Esophagus mucosa (tissue), 1 donor: Measurements from ENCODE around the gene ZNF69. TPM values are rescaled to one million over a fixed set of nuclear protein-coding genes. Genes with fewer than 3 reads are reported as not detected.
"Not testable (repeated sequence)": the region's sequence is repeated elsewhere in the genome, so short reads cannot be mapped to it uniquely, and the experiment has no call there.

ENCODE experiments used
- ATAC-seq: fragments of 200-7000 bp; cut with Tn5 transposase; one replicate; pipeline ENCODE4 v1.9.1; 2020
- total RNA-seq: library from RNA; stranded (reverse); gene quantifications from one replicate; pipeline ENCODE4 v1.2.4, GENCODE V29; 2023
- donor health status: DM: yes; HTN: yes; CAD: no.

Gene ZNF69
- total RNA-seq: 0.64 TPM

- ATAC-seq: peak; percentile 68
Observed at GRCh38 chr19:11887611-11888531, at the start of gene ZNF69. TSS of gene ZNF69 (plus strand) at chr19:11887782. CDS start at chr19:11887924, 142 bp downstream.

GRCh38 chr19:11843722-11844121, 43.9 kb upstream of the ZNF69 start:
- no peak for ATAC-seq

- ATAC-seq: not testable (repeated sequence)
Observed at GRCh38 chr19:11847615-11848014, 40.0 kb upstream of the ZNF69 start.

DNA sequence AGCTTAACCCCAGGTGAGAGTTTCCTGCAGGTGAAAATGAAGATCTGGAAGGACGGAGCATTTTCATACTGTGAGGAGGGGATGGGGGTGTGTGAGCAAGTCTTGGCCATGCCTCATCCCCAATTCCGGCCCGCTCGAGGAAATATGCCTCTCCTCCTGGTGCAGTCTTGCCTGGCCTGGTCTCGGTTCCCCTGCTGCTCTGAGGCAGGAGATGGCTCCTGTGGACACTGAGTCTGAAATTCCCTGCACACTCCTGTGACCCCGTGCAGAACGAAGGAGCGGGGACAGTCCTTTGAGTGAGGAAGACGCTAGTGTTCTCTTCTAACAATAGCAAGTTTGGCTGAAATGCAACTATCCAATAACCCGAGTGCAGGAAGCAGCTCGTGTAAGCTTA, 39.4 kb upstream of the ZNF69 start:
- no peak for ATAC-seq

DNA sequence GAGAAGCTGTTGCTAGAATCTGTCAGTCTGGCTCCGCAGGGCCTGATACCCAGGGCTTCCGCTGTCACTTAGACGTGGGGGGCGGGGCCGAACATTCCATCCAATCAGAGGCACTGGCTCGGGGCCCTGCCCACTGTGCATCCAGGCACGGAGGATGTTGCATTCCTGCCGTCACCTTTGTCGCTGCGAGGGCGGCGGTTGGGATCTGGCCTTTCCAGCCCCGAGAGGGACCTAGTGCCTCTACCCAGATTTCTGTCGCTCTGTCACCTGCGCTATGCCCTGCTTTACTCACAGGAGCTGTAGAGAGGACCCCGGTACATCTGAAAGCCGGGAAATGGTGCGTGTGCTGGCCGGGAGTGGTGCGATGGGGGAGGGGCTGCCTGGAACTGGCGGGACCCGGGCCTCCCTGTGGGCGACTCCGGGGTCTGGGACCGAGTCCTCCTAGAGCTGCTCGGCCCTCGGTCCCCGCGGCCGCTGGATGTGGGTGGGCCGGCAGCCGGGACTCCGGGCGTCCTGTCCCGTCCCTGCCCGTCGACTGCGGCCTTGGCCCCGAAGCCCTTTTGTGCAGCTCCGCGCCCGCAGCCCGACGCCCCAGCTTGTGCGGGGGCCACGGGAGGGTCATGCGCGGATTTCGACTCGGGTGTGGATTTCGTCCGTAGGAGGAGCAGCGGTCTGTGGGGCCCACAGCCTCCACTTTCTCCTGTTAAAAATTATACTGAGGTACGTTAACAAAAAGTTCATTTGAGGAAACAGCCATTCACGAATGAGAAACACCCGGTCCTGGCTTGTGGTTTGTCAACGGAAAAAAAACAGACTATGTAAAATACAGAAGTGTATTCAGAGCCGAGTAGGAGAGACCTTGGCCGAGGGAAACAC, 38.8 kb upstream of the ZNF69 start, which contains the start of gene ZNF439:
TSS of gene ZNF439 (plus strand) at position 133 of the 876 bp plus-strand sequence. CDS start at position 275, 142 bp downstream.
- peak; percentile 96 for ATAC-seq

DNA sequence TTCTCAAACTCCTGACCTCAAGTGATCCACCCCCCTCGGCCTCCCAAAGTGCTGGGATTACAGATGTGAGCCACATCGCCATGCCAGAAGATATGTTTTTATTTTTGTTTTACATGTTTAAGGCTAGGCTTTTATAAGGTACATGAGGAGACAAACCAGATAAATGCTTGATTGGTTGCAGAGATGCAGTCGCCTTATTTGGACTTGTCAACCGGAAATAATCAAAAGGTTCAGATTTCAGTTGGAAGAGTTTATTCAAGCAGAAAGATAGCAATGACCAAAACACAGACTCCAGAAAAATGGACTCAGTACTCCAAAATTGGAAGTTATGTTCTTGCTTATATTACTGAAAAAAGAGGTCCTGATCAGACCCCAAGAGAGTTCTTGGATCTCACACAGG, 37.3 kb upstream of the ZNF69 start:
- ATAC-seq: not testable (repeated sequence)

DNA sequence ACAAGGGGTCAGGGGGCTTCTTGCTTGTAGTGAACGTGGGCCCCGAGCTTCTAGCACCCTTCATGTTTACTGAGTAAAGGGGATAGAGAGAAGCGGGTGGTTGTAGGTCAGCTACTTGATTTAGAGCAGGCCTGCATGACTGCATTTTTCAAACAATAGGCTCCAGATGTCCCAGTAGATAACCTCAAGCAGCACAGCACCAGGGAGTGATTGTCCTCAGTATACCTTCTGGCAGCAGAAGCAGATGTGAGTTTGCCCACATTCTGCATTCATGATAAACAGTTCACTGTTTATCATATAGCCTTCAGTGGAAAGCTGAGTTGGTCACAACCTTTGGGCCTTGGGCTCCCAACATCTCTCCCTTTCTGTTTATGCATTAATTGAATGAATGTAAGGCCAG, 34.2 kb upstream of the ZNF69 start:
- ATAC-seq: no peak

GRCh38 chr19:11856596-11857250, 30.9 kb upstream of the ZNF69 start:
- ATAC-seq: peak; percentile 63

GRCh38 chr19:11860721-11861120, 26.9 kb upstream of the ZNF69 start:
- no peak for ATAC-seq

GRCh38 chr19:11861301-11861700, 26.3 kb upstream of the ZNF69 start:
- ATAC-seq: no peak

- ATAC-seq: not testable (repeated sequence)
Observed at GRCh38 chr19:11867766-11868165, 19.8 kb upstream of the ZNF69 start.

DNA sequence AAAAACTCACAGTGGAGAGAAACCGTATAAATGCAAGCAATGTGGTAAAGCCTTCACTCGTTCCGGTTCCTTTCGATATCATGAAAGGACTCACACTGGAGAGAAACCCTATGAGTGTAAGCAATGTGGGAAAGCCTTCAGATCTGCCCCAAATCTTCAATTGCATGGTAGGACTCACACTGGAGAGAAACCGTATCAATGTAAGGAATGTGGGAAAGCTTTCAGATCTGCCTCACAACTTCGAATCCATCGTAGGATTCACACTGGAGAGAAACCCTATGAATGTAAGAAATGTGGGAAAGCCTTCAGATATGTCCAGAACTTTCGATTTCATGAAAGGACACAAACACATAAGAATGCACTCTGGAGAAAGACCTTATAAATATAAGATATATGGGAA, 19.4 kb upstream of the ZNF69 start:
- no peak for ATAC-seq

- no peak for ATAC-seq
Observed at GRCh38 chr19:11872624-11873023, 15.0 kb upstream of the ZNF69 start.

GRCh38 chr19:11873762-11874161, 13.8 kb upstream of the ZNF69 start:
- ATAC-seq: no peak

DNA sequence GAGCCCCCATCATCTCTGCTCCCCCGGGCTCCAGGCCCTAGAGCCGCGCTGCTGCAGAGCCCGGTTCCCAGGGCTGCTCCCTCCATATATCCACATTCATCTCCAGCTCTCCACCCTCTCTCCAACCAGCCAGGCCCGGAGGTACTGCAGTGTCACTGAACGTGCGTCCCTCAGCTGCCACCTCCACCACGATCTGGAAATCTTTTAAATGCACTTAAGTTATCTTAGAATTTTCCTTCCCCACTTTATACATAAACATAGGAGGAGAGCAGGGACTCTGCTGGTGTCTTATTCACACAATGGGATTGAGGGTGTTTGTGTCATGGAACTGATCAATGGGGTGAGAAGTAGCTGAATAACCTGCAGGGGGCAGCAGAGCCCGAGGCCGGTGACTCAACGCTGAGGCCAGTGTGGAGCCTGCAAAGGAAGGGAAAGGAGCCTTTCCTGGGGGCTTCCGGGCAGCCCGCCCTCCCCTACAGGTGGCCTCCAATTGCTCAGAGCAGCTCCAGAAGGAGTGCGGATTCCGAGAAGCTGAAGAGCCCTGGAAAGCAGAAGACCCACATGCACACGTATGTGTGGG, 7.8 kb upstream of the ZNF69 start:
- ATAC-seq: peak; percentile 23

DNA sequence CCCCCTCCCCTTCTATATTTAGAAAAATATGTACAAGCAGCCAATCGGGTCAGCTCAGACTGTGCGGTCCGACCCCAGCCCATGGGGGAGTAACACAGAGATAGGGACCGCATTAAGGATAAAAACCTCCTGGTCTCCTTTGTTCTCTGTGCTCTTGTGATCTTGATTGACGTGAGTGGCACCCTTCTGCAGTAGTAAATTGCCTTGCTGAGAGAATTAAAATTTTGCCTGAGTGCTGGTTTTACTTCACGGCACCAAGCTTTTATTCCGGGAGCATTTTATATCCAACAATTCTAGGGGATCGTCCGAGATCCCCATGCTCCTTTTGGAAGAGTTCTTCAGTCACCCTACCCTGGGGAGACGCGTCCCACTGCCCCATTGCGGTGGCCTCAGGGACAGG, 7.0 kb upstream of the ZNF69 start:
- ATAC-seq: no peak

DNA sequence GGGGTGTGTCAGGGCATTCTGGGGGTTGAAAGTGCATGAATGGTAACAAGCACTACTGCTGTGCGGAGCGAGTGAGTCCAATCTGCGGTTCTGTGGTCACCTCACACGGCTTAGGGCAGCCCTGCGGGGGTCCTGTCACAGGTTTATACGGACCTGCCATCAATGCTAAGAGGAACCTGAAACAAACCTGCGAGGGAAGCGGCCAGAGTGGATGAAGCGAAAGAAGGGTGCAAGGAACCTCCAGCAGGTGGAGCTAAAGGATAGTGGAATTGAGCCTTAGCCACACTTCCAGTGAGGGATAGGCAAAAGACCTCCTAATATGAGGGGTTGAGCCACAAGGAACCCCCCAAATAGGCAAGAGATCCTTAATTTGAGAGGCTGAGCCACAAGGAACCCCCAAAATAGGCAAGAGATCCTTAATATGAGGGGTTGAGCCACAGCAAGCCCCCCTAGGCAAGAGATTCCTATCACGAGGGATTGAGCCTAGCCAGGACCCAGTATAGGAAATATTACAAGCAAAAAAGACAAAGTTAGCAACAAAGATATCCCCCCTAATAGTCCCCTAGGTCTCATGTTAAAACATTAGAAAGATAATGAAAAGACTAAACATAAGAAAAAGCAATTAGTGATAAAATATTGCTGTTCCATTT, 6.3 kb upstream of the ZNF69 start:
- peak; percentile 69 for ATAC-seq

- ATAC-seq: no peak
Observed at GRCh38 chr19:11882606-11883005, 5.0 kb upstream of the ZNF69 start.

- ATAC-seq: no peak
Observed at GRCh38 chr19:11887234-11887610, 360 bp upstream of the ZNF69 start.

GRCh38 chr19:11889901-11890300, 2.3 kb downstream of the ZNF69 start:
- ATAC-seq: not testable (repeated sequence)

- no peak for ATAC-seq
Observed at GRCh38 chr19:11890634-11891033, 3.1 kb downstream of the ZNF69 start.

- ATAC-seq: no peak
Observed at GRCh38 chr19:11894851-11895250, 7.3 kb downstream of the ZNF69 start.
